BLaER1 (cell line): ENCODE measurements around the gene PTPRT.
A peak's percentile ranks its signal among the peaks of the same experiment; 100 is the strongest.

Experiments used
- H3K27ac ChIP-seq: shearing (Covaris generic); formaldehyde crosslinking; 2 replicates; pipeline ENCODE4 v1.8.1; 2022
- H3K27me3 ChIP-seq: shearing (Covaris generic); formaldehyde crosslinking; 2 replicates; pipeline ENCODE4 v1.8.1; 2022
- H3K36me3 ChIP-seq: shearing (Covaris generic); formaldehyde crosslinking; 2 replicates; pipeline ENCODE4 v1.8.1; 2022
- H3K4me1 ChIP-seq: shearing (Covaris generic); formaldehyde crosslinking; 2 replicates; pipeline ENCODE4 v1.8.1; 2022
- H3K4me2 ChIP-seq: shearing (Covaris generic); formaldehyde crosslinking; 2 replicates; pipeline ENCODE4 v1.8.1; 2022
- H3K4me3 ChIP-seq: shearing (Covaris generic); formaldehyde crosslinking; 2 replicates; pipeline ENCODE4 v1.8.1; 2022
- H3K9ac ChIP-seq: shearing (Covaris generic); formaldehyde crosslinking; 2 replicates; pipeline ENCODE4 v1.8.1; 2022
- H3K9me3 ChIP-seq: shearing (Covaris generic); formaldehyde crosslinking; 2 replicates; pipeline ENCODE4 v1.8.1; 2022
- H4K20me1 ChIP-seq: shearing (Covaris generic); formaldehyde crosslinking; 2 replicates; pipeline ENCODE4 v1.8.1; 2022
- Cebpa-rat ChIP-seq: shearing (Covaris generic); IDR thresholded peaks from 2 replicates; pipeline ENCODE4 v1.8.1; 2022

The PTPRT gene

DNA sequence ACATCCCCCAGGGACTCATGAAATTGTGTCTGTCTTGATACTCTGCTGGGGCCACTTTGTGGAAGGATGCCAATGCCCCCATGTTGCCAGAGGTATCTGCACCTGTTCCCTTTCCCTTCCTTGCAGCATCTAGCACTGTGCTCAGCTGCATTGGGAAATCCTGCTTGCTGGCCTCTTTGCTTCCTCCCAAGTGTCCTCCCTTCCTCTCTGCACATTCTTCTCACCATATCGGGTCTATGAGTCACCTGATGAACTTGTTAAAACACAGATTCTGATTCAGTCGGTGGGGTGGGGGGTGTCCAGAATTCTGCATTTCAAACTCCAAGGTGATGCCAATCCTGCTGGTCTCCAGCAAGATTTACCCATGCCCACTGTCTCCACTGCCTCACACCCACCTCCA is 467.8 kb downstream of the PTPRT start:
- Histone ChIP-seq H4K20me1 (no peaks in the 10 kb centered on the region), H3K4me2 (no peak overlapping the region), H3K9ac (no peak overlapping the region), H3K4me1 (no peaks in the 10 kb centered on the region), H3K27ac (no peak overlapping the region), H3K9me3 (no peaks in the 10 kb centered on the region), H3K4me3 (no peak overlapping the region), H3K36me3 (no peaks in the 10 kb centered on the region), H3K27me3 (no peaks in the 10 kb centered on the region)
- TF ChIP-seq Cebpa-rat, result no peak

DNA sequence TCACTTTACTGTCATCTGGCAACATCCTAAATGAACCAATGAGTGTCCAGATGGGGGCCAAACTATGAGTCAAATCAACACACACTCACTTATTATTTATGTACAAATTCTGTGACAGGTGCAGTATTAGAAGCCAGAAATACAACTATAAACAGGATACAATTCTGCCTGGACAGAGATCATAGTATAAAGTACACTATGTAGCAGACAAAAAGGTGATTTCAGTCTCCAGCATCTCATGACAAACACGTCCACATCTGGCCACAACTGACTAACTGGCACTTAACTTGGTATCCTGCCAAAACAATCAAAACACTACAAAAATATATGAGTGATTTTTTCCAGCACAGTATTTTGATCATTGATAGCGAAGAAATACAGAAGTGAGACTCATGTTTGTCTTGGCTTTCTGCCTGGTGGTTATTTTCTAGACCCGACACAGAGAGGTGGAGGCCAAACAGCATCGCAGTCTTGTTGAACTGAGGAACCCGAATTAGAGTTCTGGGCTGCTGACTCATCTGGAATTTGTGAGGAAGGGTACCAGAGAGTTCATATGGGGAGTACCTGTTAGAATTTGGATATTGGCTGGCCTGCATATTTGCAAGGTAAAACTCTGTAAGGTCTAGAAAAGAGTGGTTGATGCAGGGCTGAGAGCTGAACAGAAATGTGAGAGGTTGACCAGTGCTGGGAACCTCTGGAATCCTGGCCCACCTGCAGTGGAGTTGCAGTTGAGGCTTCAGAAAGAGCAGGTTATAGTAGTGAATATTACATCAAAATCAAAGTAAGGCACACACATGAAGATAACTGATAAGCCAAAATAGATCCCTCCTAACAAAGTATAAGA is 475.2 kb downstream of the PTPRT start:
- Histone ChIP-seq H3K9ac (no peak overlapping the region), H3K4me2 (peak overlapping the region; percentile 2; the same call in 1 of the 2 replicates), H4K20me1 (no peaks in the 10 kb centered on the region), H3K4me3 (no peak overlapping the region), H3K4me1 (peaks cover 8% of the 10 kb centered on the region; the same call in 1 of the 2 replicates), H3K27ac (no peak overlapping the region), H3K36me3 (no peaks in the 10 kb centered on the region), H3K9me3 (peaks cover 21% of the 10 kb centered on the region), H3K27me3 (no peaks in the 10 kb centered on the region)
- TF ChIP-seq Cebpa-rat, result no peak

DNA sequence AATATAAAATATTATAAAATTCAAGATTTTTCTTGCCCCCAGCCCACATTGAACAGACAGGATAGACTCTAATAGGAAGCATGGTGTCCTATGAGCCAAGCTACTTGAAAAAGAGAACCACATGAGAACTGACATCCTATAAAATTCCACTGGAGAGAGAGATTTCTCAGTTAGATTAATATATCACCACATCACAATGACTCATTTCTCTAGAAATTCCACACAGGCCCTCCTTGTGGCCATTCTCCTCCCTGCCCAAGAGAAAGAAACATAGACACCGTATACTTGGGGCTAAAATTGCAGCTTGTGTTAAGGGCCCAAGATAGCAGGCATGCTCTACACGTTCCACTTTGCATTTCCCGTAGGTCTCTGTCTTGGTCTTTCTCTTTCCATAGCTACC is 481.4 kb downstream of the PTPRT start:
- H3K9me3 ChIP-seq, result peaks cover 28% of the 10 kb centered on the region
- H3K27me3 ChIP-seq, result no peaks in the 10 kb centered on the region
- H3K4me1 ChIP-seq, result 0 out of 2 replicates have a peak, but pooled peaks cover 7% of the 10 kb centered on the region
- H4K20me1 ChIP-seq, result no peaks in the 10 kb centered on the region
- no peaks in the 10 kb centered on the region for H3K36me3 ChIP-seq
- no peak overlapping the region for H3K9ac ChIP-seq
- no peak overlapping the region for H3K4me2 ChIP-seq
- H3K4me3 ChIP-seq, result no peak overlapping the region
- no peak overlapping the region for H3K27ac ChIP-seq
- TF ChIP-seq Cebpa-rat, result no peak

DNA sequence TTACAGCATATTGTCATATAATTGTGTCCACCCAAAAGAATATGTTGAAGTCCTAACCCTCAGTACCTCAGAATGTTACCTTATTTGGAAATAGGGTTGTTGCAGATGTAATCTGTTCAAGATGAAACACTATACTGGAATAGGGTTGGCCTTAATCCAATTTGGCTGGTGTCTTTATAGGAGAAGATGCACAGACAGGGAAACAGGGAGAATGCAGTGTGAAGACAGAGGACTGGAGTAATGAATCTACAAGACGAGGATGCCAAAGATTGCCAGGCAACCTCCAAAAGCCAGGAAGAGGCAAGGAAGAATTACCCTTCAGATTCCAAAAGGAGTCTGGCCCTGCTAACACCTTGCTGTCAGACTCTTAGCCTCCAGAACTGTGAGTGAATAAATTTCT is 482.9 kb downstream of the PTPRT start:
- peaks cover 28% of the 10 kb centered on the region for H3K9me3 ChIP-seq
- TF ChIP-seq Cebpa-rat, result no peak
- H3K27me3 ChIP-seq, result no peaks in the 10 kb centered on the region
- H3K27ac ChIP-seq, result no peak overlapping the region
- H4K20me1 ChIP-seq, result no peaks in the 10 kb centered on the region
- peaks cover 17% of the 10 kb centered on the region for H3K4me1 ChIP-seq
- no peak overlapping the region for H3K4me3 ChIP-seq
- no peak overlapping the region for H3K9ac ChIP-seq
- H3K36me3 ChIP-seq, result no peaks in the 10 kb centered on the region
- H3K4me2 ChIP-seq, result no peak overlapping the region

DNA sequence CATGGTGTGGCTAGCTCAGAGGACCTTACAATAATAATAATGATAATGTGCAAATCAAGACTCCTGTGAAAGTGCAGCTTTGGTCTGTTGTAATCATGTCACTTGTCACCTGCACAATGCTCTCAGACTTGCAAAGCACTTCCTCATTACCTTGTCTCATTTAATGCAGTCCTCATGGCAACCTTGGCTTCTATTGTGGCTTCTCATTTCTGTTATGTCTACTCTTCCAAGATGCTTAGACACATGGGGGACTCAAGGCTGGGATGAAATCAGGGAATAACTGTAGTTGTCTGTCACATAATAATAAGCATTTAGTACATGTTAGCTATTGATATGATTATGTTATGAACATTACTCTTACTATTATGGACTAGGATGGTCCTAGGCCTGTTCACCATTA is 484.2 kb downstream of the PTPRT start:
- no peak overlapping the region for H3K27ac ChIP-seq

DNA sequence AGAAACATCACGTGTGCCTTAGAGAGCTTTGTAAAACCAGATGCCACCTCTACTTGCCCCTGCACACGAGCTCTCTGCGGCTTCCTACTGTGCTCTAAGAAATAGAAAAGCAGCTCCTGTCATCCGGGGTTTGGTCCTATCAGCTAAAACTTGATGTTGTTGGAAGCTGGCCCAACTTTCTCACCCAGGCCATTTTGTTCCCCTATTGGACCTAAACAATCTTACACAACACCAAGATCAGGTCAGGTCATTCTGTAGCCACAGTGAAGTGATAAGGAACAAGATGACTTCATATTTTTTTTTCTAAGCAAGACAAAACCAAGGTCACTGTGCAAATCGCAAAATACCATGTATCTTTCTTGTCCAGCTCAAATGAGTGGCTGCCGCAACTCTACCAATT is 486.0 kb downstream of the PTPRT start:
- Histone ChIP-seq H3K9ac (no peak overlapping the region), H3K4me2 (no peak overlapping the region), H3K9me3 (no peaks in the 10 kb centered on the region), H3K4me3 (no peak overlapping the region), H3K27ac (no peak overlapping the region), H3K27me3 (no peaks in the 10 kb centered on the region), H4K20me1 (no peaks in the 10 kb centered on the region), H3K4me1 (peaks cover 14% of the 10 kb centered on the region), H3K36me3 (no peaks in the 10 kb centered on the region)
- no peak for TF ChIP-seq Cebpa-rat

More for the DNA sequence above, 484.2 kb downstream of the PTPRT start:
- Histone ChIP-seq H3K4me2 (no peak overlapping the region), H4K20me1 (no peaks in the 10 kb centered on the region), H3K4me1 (peaks cover 18% of the 10 kb centered on the region), H3K9ac (no peak overlapping the region), H3K4me3 (no peak overlapping the region), H3K9me3 (peaks cover 17% of the 10 kb centered on the region), H3K36me3 (no peaks in the 10 kb centered on the region), H3K27me3 (no peaks in the 10 kb centered on the region)
- TF ChIP-seq Cebpa-rat, result no peak

DNA sequence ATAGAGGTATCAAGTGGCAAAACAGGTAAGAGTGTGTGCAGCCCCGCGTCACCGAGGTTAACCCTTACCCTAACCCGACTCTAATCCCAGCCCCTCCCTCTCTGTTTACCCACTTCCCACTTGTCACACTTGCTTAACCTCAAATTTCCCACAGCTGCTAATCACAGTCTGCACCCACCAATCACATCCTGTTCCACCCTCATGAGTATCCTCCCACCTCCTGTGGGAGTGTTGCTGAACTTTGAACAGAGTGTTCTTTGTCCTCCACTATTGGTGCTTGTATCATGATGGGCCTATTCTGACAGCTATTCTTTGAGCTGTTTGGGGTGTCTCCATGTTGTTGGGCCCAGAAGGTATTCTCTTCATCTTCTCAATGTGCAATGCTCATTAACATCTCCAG is 487.8 kb downstream of the PTPRT start:
- Histone ChIP-seq H3K4me1 (peaks cover 11% of the 10 kb centered on the region), H3K36me3 (no peaks in the 10 kb centered on the region)

DNA sequence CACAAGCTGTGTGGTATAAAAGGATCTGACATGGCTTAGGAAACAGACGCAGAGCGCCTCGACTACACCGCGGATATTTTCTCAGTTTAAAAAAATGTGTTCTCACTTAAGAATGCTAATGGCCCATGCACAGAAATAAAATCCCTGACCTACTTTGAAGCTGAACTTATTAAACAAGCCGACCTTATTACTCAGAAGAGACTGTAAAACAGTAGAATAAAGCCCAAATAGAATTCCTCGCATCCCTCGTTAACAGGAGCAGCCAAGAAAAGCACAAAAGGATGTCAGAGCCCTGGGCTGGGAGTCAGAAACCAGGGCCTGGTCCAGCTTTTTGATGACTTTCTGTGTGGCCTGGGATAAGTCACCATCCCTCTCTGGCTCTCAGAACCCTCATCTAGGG is 489.3 kb downstream of the PTPRT start:
- Histone ChIP-seq H3K4me3 (no peak overlapping the region), H3K27me3 (no peaks in the 10 kb centered on the region), H3K9ac (no peak overlapping the region), H3K4me1 (peaks cover 11% of the 10 kb centered on the region), H3K36me3 (no peaks in the 10 kb centered on the region), H3K4me2 (no peak overlapping the region), H3K9me3 (no peaks in the 10 kb centered on the region), H4K20me1 (no peaks in the 10 kb centered on the region), H3K27ac (no peak overlapping the region)
- no peak for TF ChIP-seq Cebpa-rat

More for the DNA sequence above, 487.8 kb downstream of the PTPRT start:
- peak overlapping the region; percentile 35 for H3K4me2 ChIP-seq
- H3K9me3 ChIP-seq, result no peaks in the 10 kb centered on the region
- H3K27me3 ChIP-seq, result no peaks in the 10 kb centered on the region
- H3K27ac ChIP-seq, result no peak overlapping the region
- no peak overlapping the region for H3K4me3 ChIP-seq
- H4K20me1 ChIP-seq, result no peaks in the 10 kb centered on the region
- no peak overlapping the region for H3K9ac ChIP-seq
- TF ChIP-seq Cebpa-rat, result no peak

DNA sequence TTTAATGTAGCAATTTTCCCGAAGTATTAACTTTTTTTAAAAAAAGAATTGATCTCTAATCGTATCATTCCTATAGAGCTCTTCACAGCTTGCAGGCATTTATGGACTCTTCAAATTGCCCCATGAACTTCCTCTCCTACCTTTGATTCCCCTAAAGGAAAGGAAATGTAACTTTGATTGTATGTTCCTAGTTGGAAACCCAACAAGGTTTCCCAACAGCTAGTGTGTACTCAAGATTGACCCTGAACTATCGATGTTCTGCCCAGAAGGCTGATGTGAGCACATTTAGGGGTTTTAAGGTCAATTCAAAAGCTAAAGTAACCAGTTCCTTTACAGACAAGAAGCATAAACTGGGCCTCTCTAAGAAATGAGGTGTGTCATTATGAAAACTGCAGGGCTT is 491.7 kb downstream of the PTPRT start:
- H3K9ac ChIP-seq, result no peak overlapping the region
- H3K4me2 ChIP-seq, result no peak overlapping the region
- no peak overlapping the region for H3K4me3 ChIP-seq
- H3K27me3 ChIP-seq, result no peaks in the 10 kb centered on the region
- no peak overlapping the region for H3K27ac ChIP-seq
- no peaks in the 10 kb centered on the region for H4K20me1 ChIP-seq
- no peaks in the 10 kb centered on the region for H3K9me3 ChIP-seq
- H3K36me3 ChIP-seq, result no peaks in the 10 kb centered on the region
- no peak for TF ChIP-seq Cebpa-rat
- peaks cover 11% of the 10 kb centered on the region for H3K4me1 ChIP-seq

DNA sequence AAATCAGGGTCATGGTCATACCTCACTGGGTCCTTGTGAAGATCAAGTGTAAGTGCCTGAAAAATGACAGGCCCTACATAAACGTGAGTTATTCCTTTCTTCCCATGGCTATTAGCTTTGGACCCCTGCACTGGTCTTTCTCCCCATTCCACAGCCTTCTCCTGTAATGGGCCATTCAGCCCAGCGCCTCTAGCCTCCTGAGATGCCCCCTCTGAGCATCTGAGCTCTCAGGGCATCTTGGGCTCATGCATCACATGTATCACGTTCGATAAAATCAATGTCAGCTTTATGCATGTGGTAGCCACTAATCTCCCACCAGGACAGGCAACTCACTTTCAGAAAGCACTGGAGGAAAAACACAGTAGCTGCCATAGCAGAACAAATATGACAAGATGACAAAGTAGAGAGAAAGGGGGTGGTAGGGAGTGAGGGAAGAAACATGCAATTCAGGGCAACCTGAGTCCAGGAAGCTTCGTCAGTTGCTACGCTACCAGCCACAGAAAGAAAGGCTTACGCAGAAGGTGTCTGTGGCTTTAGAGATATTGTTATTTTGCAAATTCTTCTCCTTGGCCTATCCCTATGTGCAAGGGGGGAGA is 498.8 kb downstream of the PTPRT start:
- Histone ChIP-seq H3K36me3 (no peaks in the 10 kb centered on the region), H3K4me1 (no peaks in the 10 kb centered on the region), H4K20me1 (no peaks in the 10 kb centered on the region), H3K9me3 (no peaks in the 10 kb centered on the region), H3K9ac (no peak overlapping the region), H3K4me2 (no peak overlapping the region), H3K4me3 (no peak overlapping the region), H3K27me3 (no peaks in the 10 kb centered on the region), H3K27ac (no peak overlapping the region)
- no peak for TF ChIP-seq Cebpa-rat
